ENCODE measurements around the gene IL6R. TPM values are rescaled to one million over a fixed set of nuclear protein-coding genes. Genes with fewer than 3 reads are reported as not detected.

IL6R gene
- total RNA-seq, 1 donor from 2014 or later = 0.78 TPM

DNA sequence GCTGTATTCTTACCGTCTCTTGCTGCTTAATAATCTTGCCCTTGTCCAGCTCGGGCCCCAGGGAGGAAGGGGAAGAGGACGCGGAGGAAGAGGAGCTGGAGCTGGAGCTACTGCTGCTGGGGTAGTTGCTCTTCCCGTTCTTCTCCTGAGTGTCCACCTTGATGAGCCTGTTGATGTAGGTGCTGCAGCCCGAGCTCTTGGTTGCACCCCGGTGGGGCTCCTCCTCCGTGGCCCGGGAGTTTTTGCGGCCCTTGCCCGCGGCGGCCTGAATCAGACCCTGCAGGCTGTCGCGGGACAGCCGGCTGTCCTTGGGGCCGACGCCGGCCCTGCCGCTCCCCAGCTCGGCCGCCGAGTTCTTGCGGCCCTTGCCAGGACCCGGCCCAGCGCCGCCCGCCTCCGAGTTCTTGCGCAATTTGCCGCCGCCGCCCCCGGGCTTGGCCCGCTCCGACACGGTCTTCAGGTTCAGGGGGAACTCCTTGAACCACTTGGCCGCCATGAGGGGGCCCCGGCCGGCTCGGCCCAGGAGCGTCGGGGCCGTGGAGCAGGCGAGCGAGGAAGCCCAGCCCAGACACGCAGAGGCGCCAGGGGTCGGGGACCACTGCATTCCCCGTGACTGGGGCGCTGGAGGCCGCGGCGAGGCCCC is 96.4 kb downstream of the IL6R start:
- Mint-ChIP-seq H3K4me1 (peaks cover 8% of the 10 kb centered on the region), H3K4me3 (peak overlapping the region; percentile 49), H3K27me3 (ENCODE audit: low read depth) (peaks cover 80% of the 10 kb centered on the region), H3K27ac (no peak overlapping the region), H3K36me3 (no peaks in the 10 kb centered on the region), H3K9me3 (no peaks in the 10 kb centered on the region)
- DNase-seq (ENCODE audit: low spot score in 2 of 2, unreplicated experiment in 2 of 2) = no peak
- TF ChIP-seq, protein P1, sequence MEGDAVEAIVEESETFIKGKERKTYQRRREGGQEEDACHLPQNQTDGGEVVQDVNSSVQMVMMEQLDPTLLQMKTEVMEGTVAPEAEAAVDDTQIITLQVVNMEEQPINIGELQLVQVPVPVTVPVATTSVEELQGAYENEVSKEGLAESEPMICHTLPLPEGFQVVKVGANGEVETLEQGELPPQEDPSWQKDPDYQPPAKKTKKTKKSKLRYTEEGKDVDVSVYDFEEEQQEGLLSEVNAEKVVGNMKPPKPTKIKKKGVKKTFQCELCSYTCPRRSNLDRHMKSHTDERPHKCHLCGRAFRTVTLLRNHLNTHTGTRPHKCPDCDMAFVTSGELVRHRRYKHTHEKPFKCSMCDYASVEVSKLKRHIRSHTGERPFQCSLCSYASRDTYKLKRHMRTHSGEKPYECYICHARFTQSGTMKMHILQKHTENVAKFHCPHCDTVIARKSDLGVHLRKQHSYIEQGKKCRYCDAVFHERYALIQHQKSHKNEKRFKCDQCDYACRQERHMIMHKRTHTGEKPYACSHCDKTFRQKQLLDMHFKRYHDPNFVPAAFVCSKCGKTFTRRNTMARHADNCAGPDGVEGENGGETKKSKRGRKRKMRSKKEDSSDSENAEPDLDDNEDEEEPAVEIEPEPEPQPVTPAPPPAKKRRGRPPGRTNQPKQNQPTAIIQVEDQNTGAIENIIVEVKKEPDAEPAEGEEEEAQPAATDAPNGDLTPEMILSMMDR (IDR thresholded peaks at IDR 0.05; ENCODE audit: unreplicated experiment) = no peak

DNA sequence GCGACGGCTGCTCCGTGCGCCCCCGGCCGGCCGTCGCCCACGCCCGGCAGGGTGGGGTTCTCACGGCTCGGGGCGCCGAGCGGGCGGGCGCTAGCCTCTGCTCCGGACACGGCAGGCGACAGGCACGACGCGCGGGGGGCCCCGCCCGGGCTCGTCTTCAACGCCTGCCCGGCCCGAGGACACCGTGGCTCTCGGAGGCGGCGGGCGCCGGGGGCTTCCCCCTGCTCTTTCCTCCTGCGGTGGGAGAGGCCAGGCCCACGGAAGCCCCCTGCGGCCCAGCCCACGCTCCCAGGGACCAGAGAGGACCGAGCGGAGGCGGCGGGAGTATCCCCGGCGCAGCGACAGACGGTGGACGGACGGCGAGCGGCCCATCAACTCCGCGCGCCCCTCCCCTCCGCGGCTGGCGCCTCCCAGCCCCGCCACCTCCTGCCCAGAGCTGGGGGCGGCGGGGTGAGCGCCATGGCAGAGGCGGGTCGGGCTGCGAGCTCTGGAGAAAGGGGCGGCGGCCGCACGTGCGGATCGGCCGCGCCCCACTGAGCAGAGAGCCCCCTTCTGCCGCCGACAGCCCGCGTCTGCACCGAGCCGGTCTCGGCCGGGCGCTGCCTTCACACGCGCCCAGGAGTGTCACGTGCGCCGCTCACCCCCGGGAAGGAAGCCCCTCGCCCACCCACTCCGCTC is 97.1 kb downstream of the IL6R start, which contains the start of the genes SHE and TDRD10:
TSS of gene SHE (minus strand) at position 347 of the 678 bp plus-strand sequence. CDS start 386 bp downstream, outside the sequence.
TSS of gene TDRD10 (plus strand) at position 154 of the 678 bp plus-strand sequence. CDS start 4,685 bp downstream, outside the sequence.
- TF ChIP-seq, protein P1 (IDR thresholded peaks at IDR 0.05; ENCODE audit: unreplicated experiment) = no peak
- no peak for DNase-seq (ENCODE audit: low spot score in 2 of 2, unreplicated experiment in 2 of 2)
- H3K27me3 Mint-ChIP-seq (ENCODE audit: low read depth) = peaks cover 82% of the 10 kb centered on the region
- H3K36me3 Mint-ChIP-seq = no peaks in the 10 kb centered on the region
- H3K9me3 Mint-ChIP-seq = no peaks in the 10 kb centered on the region
- peak within 1 kb of the TSS; percentile 49 for H3K4me3 Mint-ChIP-seq
- peaks cover 4% of the 10 kb centered on the region for H3K4me1 Mint-ChIP-seq
- no peak within 1 kb of the TSS for H3K27ac Mint-ChIP-seq

- DNase-seq (ENCODE audit: low spot score in 2 of 2, unreplicated experiment in 2 of 2) = no peak
Observed at GRCh38 chr1:154502744-154503115, 97.6 kb downstream of the IL6R start.

DNA sequence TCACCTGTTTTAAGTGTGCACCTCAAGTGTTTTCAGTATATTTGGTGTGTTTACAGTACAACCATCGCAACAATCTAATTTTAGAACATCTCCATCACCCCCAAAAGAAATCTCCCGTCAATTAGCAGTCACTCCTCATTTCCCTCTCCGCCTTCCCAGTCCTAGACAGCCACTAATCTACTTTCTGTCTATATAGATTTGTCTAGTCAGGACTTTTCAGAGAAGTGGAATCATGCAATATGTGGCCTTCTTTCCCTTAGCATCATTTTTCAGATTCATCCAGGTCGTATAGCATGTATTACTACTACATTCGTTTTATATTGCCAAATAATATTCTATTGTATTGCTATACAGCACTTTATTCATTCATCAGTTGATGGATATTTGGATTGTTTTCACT is 98.8 kb downstream of the IL6R start:
- Mint-ChIP-seq H3K4me3 (no peak overlapping the region), H3K36me3 (no peaks in the 10 kb centered on the region), H3K27me3 (ENCODE audit: low read depth) (peaks cover 90% of the 10 kb centered on the region), H3K27ac (no peak overlapping the region), H3K4me1 (peaks cover 3% of the 10 kb centered on the region), H3K9me3 (no peaks in the 10 kb centered on the region)
- DNase-seq (ENCODE audit: low spot score in 2 of 2, unreplicated experiment in 2 of 2) = no peak
- TF ChIP-seq, protein P1 (IDR thresholded peaks at IDR 0.05; ENCODE audit: unreplicated experiment) = no peak

More at GRCh38 chr1:154502744-154503115, 97.6 kb downstream of the IL6R start:
- no peak overlapping the region for H3K27ac Mint-ChIP-seq
- H3K36me3 Mint-ChIP-seq = no peaks in the 10 kb centered on the region
- H3K4me1 Mint-ChIP-seq = peaks cover 3% of the 10 kb centered on the region
- TF ChIP-seq, protein P1 (IDR thresholded peaks at IDR 0.05; ENCODE audit: unreplicated experiment) = no peak
- H3K27me3 Mint-ChIP-seq (ENCODE audit: low read depth) = peaks cover 87% of the 10 kb centered on the region
- peak overlapping the region; percentile 31 for H3K4me3 Mint-ChIP-seq
- H3K9me3 Mint-ChIP-seq = no peaks in the 10 kb centered on the region

GRCh38 chr1:154512760-154513159 is 107.6 kb downstream of the IL6R start:
- DNase-seq (ENCODE audit: low spot score in 2 of 2, unreplicated experiment in 2 of 2) = no peak
- H3K27me3 Mint-ChIP-seq (ENCODE audit: low read depth) = peaks cover 59% of the 10 kb centered on the region
- no peaks in the 10 kb centered on the region for H3K9me3 Mint-ChIP-seq
- H3K36me3 Mint-ChIP-seq = no peaks in the 10 kb centered on the region
- no peak overlapping the region for H3K4me3 Mint-ChIP-seq
- TF ChIP-seq, protein P1 (IDR thresholded peaks at IDR 0.05; ENCODE audit: unreplicated experiment) = no peak
- no peaks in the 10 kb centered on the region for H3K4me1 Mint-ChIP-seq
- H3K27ac Mint-ChIP-seq = no peak overlapping the region

Measured in mesothelial cell of epicardium (in vitro differentiated cells).